HEK293 (cell line): ENCODE measurements around the gene KIF4A.
A peak's percentile ranks its signal among the peaks of the same experiment; 100 is the strongest.

Source experiments
- AEBP2 ChIP-seq: fragments of 450-650 bp; formaldehyde crosslinking; IDR thresholded peaks from 2 replicates; pipeline ENCODE4 v1.5.1; 2016; ENCODE audit warnings: missing biosample characterization, missing genetic modification characterization, borderline replicate concordance
- GLIS1 ChIP-seq: fragments of 450-650 bp; formaldehyde crosslinking; IDR thresholded peaks from 2 replicates; pipeline ENCODE4 v1.5.1; 2016; ENCODE audit warnings: missing biosample characterization, missing genetic modification characterization
- INSM2 ChIP-seq: fragments of 450-650 bp; formaldehyde crosslinking; IDR thresholded peaks from 2 replicates; pipeline ENCODE4 v1.5.1; 2016; ENCODE audit warnings: missing biosample characterization, missing genetic modification characterization
- OSR2 ChIP-seq: fragments of 450-650 bp; formaldehyde crosslinking; IDR thresholded peaks from 2 replicates; pipeline ENCODE4 v1.5.1; 2016; ENCODE audit warnings: missing biosample characterization, missing genetic modification characterization
- PRDM10 ChIP-seq: fragments of 450-650 bp; formaldehyde crosslinking; IDR thresholded peaks from 2 replicates; pipeline ENCODE4 v1.5.1; 2016; ENCODE audit warnings: missing biosample characterization, missing genetic modification characterization
- SCRT1 ChIP-seq: fragments of 450-650 bp; formaldehyde crosslinking; IDR thresholded peaks from 2 replicates; pipeline ENCODE4 v1.5.1; 2016; ENCODE audit warnings: missing biosample characterization, missing genetic modification characterization, borderline replicate concordance
- TCF7L2 ChIP-seq: IDR thresholded peaks from 2 replicates; pipeline ENCODE4 v1.6.1; 2011; ENCODE audit warnings: low read depth, mild to moderate bottlenecking, inconsistent platforms, low read length, moderate library complexity, borderline replicate concordance
- TSHZ1 ChIP-seq: fragments of 450-650 bp; formaldehyde crosslinking; IDR thresholded peaks from 2 replicates; pipeline ENCODE4 v1.5.1; 2016; ENCODE audit warnings: missing biosample characterization, missing genetic modification characterization, borderline replicate concordance
- ZBTB10 ChIP-seq: fragments of 450-650 bp; formaldehyde crosslinking; IDR thresholded peaks from 2 replicates; pipeline ENCODE4 v1.5.1; 2016; ENCODE audit warnings: missing biosample characterization, missing genetic modification characterization
- ZNF221 ChIP-seq: fragments of 450-650 bp; formaldehyde crosslinking; IDR thresholded peaks from 2 replicates; pipeline ENCODE4 v1.5.1; 2017; ENCODE audit warnings: missing biosample characterization, missing genetic modification characterization, borderline replicate concordance
- ZNF239 ChIP-seq: fragments of 450-650 bp; formaldehyde crosslinking; IDR thresholded peaks from 2 replicates; pipeline ENCODE4 v1.5.1; 2016; ENCODE audit warnings: missing biosample characterization, missing genetic modification characterization
- ZNF341 ChIP-seq: fragments of 450-650 bp; formaldehyde crosslinking; IDR thresholded peaks from 2 replicates; pipeline ENCODE4; 2016; ENCODE audit warnings: low read depth, missing biosample characterization, missing genetic modification characterization
- ZNF449 ChIP-seq: fragments of 450-650 bp; formaldehyde crosslinking; IDR thresholded peaks from 2 replicates; pipeline ENCODE4 v1.5.1; 2017; ENCODE audit warnings: missing biosample characterization, mild to moderate bottlenecking, missing genetic modification characterization, moderate library complexity
- ZNF501 ChIP-seq: fragments of 450-650 bp; formaldehyde crosslinking; IDR thresholded peaks from 2 replicates; pipeline ENCODE4 v1.5.1; 2016; ENCODE audit warnings: missing biosample characterization, missing genetic modification characterization
- ZNF596 ChIP-seq: fragments of 450-650 bp; IDR thresholded peaks from 2 replicates; pipeline ENCODE4 v1.5.0; 2018; ENCODE audit warnings: missing biosample characterization, mild to moderate bottlenecking, missing genetic modification characterization, moderate library complexity
- ZNF629 ChIP-seq: fragments of 450-650 bp; formaldehyde crosslinking; IDR thresholded peaks from 2 replicates; pipeline ENCODE4 v1.5.1; 2017; ENCODE audit warnings: missing biosample characterization, missing genetic modification characterization
- ZXDB ChIP-seq: fragments of 450-650 bp; formaldehyde crosslinking; IDR thresholded peaks from 2 replicates; pipeline ENCODE4 v1.5.1; 2016; ENCODE audit warnings: missing biosample characterization, missing genetic modification characterization
- TF ChIP-seq, protein P1 (sequence below): fragments of 450-650 bp; formaldehyde crosslinking; IDR thresholded peaks from 2 replicates; pipeline ENCODE4 v1.5.1; 2017; ENCODE audit warnings: missing biosample characterization, missing genetic modification characterization
- TF ChIP-seq, protein P2 (sequence below): fragments of 450-650 bp; formaldehyde crosslinking; IDR thresholded peaks from 2 replicates; pipeline ENCODE4 v1.5.1; 2016; ENCODE audit warnings: missing biosample characterization, missing genetic modification characterization

The KIF4A gene

DNA sequence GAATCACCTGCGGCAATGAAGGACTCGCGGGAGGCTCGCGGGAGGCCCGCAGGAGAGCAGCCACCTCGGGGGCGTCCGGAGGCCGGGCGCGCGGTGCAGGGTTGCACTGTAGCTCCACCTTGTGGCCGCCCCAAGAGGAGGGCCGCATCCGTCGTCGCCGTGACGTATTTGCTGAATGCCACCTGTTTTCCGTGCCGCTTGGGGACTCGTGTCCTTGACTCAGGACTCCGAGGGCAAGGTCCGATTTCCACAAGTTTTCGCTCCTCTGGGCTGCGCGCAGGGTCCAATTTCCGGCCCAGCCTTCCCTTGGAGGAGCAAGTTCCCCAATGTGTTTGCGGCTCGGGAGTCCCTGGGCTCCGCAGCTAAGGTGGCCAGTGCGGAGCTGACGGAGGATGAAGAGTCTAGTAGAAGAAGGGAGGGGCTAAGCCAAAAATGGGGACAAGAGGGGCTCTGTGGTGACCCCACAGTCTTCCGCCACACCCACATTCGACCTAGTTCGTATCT is 144.0 kb downstream of the KIF4A start (continued):
- no peak for TF ChIP-seq ZNF501 (tag by site-specific recombination)
- TF ChIP-seq ZNF449 (tag by site-specific recombination) = no peak
- TF ChIP-seq INSM2 = no peak
- no peak for TF ChIP-seq AEBP2
- TF ChIP-seq, protein P1, sequence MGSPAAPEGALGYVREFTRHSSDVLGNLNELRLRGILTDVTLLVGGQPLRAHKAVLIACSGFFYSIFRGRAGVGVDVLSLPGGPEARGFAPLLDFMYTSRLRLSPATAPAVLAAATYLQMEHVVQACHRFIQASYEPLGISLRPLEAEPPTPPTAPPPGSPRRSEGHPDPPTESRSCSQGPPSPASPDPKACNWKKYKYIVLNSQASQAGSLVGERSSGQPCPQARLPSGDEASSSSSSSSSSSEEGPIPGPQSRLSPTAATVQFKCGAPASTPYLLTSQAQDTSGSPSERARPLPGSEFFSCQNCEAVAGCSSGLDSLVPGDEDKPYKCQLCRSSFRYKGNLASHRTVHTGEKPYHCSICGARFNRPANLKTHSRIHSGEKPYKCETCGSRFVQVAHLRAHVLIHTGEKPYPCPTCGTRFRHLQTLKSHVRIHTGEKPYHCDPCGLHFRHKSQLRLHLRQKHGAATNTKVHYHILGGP (tag by site-specific recombination) = no peak
- peak; percentile 32; the same call in 1 of the 2 replicates for TF ChIP-seq ZBTB10 (tag by site-specific recombination)
- TF ChIP-seq TSHZ1 = no peak
- TF ChIP-seq ZNF629 (tag by site-specific recombination) = peak; percentile 93
- peak; percentile 57 for TF ChIP-seq ZXDB (tag by site-specific recombination)
- no peak for TF ChIP-seq ZNF596 (tag by site-specific recombination)
- TF ChIP-seq ZNF239 = no peak
- no peak for TF ChIP-seq OSR2 (tag by site-specific recombination)
- TF ChIP-seq TCF7L2 = no peak
- peak; percentile 96 for TF ChIP-seq SCRT1 (tag by site-specific recombination)
- TF ChIP-seq, protein P2, sequence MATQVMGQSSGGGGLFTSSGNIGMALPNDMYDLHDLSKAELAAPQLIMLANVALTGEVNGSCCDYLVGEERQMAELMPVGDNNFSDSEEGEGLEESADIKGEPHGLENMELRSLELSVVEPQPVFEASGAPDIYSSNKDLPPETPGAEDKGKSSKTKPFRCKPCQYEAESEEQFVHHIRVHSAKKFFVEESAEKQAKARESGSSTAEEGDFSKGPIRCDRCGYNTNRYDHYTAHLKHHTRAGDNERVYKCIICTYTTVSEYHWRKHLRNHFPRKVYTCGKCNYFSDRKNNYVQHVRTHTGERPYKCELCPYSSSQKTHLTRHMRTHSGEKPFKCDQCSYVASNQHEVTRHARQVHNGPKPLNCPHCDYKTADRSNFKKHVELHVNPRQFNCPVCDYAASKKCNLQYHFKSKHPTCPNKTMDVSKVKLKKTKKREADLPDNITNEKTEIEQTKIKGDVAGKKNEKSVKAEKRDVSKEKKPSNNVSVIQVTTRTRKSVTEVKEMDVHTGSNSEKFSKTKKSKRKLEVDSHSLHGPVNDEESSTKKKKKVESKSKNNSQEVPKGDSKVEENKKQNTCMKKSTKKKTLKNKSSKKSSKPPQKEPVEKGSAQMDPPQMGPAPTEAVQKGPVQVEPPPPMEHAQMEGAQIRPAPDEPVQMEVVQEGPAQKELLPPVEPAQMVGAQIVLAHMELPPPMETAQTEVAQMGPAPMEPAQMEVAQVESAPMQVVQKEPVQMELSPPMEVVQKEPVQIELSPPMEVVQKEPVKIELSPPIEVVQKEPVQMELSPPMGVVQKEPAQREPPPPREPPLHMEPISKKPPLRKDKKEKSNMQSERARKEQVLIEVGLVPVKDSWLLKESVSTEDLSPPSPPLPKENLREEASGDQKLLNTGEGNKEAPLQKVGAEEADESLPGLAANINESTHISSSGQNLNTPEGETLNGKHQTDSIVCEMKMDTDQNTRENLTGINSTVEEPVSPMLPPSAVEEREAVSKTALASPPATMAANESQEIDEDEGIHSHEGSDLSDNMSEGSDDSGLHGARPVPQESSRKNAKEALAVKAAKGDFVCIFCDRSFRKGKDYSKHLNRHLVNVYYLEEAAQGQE = no peak
- peak; percentile 84 for TF ChIP-seq GLIS1 (tag by site-specific recombination)
- TF ChIP-seq ZNF221 (tag by site-specific recombination) = no peak
- no peak for TF ChIP-seq PRDM10 (tag by site-specific recombination)
- no peak for TF ChIP-seq ZNF341 (tag by site-specific recombination)
